ENCODE results near the gene CDK5RAP2. TPM values are rescaled to one million over a fixed set of nuclear protein-coding genes. Genes with fewer than 3 reads are reported as not detected.
A peak's percentile ranks its signal among the peaks of the same experiment; 100 is the strongest.

CDK5RAP2 gene
- total RNA-seq, 1 donor from 2014 or later = 33.6 TPM

DNA sequence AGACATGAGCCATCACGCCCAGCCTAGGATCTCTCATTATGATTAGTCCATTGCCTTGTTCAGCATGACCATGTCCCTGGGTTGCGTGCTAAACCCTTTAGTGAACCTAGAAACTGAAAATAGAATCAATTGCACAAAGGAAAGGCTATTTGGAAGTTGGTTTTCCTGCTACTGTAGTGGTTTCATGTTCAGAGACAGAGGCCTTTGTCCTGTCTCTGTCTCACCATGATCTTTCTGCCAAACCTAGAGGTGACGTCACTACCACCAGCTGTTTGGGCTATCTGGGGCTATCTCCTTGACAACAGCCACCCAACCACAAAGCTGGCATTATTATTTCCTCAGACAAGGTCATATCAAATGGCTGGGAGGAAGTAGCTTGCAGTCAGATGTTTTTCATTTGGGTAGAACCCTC, 4.0 kb upstream of the CDK5RAP2 start:
- H3K4me3 ChIP-seq = no peak overlapping the region
- no peaks in the 10 kb centered on the region for H3K36me3 ChIP-seq
- intact Hi-C loops (cut with DNase I) = no loop called here
- TF ChIP-seq, protein P1, sequence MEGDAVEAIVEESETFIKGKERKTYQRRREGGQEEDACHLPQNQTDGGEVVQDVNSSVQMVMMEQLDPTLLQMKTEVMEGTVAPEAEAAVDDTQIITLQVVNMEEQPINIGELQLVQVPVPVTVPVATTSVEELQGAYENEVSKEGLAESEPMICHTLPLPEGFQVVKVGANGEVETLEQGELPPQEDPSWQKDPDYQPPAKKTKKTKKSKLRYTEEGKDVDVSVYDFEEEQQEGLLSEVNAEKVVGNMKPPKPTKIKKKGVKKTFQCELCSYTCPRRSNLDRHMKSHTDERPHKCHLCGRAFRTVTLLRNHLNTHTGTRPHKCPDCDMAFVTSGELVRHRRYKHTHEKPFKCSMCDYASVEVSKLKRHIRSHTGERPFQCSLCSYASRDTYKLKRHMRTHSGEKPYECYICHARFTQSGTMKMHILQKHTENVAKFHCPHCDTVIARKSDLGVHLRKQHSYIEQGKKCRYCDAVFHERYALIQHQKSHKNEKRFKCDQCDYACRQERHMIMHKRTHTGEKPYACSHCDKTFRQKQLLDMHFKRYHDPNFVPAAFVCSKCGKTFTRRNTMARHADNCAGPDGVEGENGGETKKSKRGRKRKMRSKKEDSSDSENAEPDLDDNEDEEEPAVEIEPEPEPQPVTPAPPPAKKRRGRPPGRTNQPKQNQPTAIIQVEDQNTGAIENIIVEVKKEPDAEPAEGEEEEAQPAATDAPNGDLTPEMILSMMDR (IDR thresholded peaks at IDR 0.05) = no peak
- no peak for DNase-seq (ENCODE audit: low spot score in 2 of 2)
- H3K27me3 ChIP-seq = no peaks in the 10 kb centered on the region
- peaks cover 4 to 10% of the 10 kb centered on the region in 2 donors for H3K4me1 ChIP-seq
- no peak overlapping the region for H3K27ac ChIP-seq
- H3K9me3 ChIP-seq = no peaks in the 10 kb centered on the region

DNA sequence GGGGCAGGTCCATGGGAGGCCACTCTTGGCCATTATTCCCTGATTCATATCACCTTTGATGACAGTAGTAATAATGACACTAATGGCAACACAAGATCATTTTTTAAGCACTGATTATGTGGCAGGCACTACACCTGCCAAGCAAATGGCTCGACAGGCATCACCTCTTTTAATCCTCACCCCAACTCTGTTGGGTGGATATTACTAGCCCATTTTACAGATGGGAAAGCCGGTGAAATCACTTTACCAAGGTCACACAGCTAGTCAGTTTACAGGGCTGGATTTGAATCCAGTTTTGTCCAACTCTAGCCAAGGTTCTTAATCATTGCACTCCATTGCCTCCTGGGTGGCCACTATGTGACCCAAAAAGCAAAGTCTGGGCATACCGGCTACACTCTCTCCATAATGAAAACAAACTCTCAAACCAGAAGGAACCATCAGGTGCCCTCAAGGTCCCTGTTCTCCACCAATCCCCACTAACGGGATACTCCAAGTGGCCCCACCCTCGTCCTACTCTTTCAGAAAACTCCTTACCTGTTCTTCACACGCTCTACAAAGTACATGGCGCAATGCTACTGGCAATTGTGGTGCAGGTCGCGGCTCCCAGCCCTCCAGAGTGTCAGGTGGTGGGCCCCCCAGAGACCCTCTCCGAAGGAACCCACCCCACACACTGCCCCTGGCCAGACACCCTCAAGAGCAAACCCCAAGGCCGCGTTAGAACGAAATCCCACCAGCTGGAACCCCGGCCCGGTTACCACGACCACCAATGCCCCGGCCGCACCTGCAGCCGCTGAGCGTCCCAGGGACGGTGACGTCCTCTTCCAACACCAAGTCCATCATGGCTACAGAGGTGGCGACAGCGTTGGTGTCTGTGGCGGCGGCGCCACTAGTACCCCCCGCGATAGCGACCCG, 572 bp downstream of the CDK5RAP2 start:
- TF ChIP-seq, protein P1 (IDR thresholded peaks at IDR 0.05) = no peak
- peak overlapping the region; percentile 81 for H3K27ac ChIP-seq
- no peaks in the 10 kb centered on the region for H3K9me3 ChIP-seq
- peaks cover 4 to 15% of the 10 kb centered on the region in 2 donors for H3K4me1 ChIP-seq
- intact Hi-C loops (cut with DNase I) = loop anchor here (10.0 kb wide), 1 partner anchor 625 kb away; no protein-coding TSS in a partner anchor
- no peaks in the 10 kb centered on the region for H3K36me3 ChIP-seq
- H3K27me3 ChIP-seq = no peaks in the 10 kb centered on the region
- no peak for DNase-seq (ENCODE audit: low spot score in 2 of 2)
- H3K4me3 ChIP-seq = peak overlapping the region; percentile 92 to 95

DNA sequence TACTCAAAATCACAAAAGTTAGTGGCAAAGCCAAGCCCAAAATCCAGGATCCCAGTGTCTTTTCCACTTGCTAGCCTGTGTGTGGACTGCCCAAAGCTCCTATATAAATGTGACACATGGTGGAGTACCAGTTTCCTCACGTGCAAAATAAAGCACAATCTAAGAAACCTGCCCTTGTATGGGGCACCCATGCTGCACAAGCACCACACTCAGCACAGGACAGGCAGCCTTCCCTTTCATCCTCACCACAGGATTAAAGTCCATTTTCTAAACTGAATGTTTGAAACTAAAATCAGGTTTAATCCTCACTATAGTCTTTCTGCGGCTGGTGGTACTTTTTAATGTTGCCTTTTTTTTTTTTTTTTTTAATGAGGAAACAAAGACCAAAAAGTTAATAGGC, 5.5 kb downstream of the CDK5RAP2 start:
- H3K4me1 ChIP-seq = peaks cover 7 to 26% of the 10 kb centered on the region in 2 donors
- no peak overlapping the region for H3K27ac ChIP-seq
- DNase-seq (ENCODE audit: low spot score in 2 of 2) = no peak
- TF ChIP-seq, protein P1 (IDR thresholded peaks at IDR 0.05) = no peak
- H3K36me3 ChIP-seq = peaks cover 8 to 9% of the 10 kb centered on the region in 2 donors
- intact Hi-C loops (cut with DNase I) = loop anchor here (10.0 kb wide), 1 partner anchor 620 kb away; no protein-coding TSS in a partner anchor
- H3K27me3 ChIP-seq = no peaks in the 10 kb centered on the region
- no peaks in the 10 kb centered on the region for H3K9me3 ChIP-seq
- H3K4me3 ChIP-seq = no peak overlapping the region

DNA sequence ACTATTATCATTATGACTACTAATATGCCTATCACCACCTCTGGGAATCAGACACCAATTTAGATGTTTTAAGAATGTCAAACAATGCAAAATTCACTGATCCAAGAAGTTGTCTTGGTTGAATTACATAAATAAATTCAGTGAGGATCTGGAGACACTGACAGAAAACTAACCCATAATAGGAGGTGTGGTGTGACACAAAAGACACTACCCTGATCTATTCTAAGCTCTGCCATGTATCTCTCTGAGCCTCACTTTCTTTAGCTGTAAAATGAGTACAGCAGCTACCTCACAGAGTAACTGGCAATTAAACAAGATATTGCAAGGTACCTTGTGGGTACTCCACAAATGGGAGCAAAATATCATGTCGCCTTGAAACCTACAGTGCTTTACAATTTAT, 7.5 kb downstream of the CDK5RAP2 start:
- Histone ChIP-seq H3K4me1 (peaks cover 7 to 17% of the 10 kb centered on the region in 2 donors), H3K9me3 (no peaks in the 10 kb centered on the region), H3K4me3 (no peak overlapping the region), H3K36me3 (peaks cover 13 to 25% of the 10 kb centered on the region in 2 donors), H3K27ac (no peak overlapping the region), H3K27me3 (no peaks in the 10 kb centered on the region)
- intact Hi-C loops (cut with DNase I) = loop anchor here (10.0 kb wide), 1 partner anchor 618 kb away; no protein-coding TSS in a partner anchor
- DNase-seq (ENCODE audit: low spot score in 2 of 2) = no peak
- TF ChIP-seq, protein P1 (IDR thresholded peaks at IDR 0.05) = no peak

DNA sequence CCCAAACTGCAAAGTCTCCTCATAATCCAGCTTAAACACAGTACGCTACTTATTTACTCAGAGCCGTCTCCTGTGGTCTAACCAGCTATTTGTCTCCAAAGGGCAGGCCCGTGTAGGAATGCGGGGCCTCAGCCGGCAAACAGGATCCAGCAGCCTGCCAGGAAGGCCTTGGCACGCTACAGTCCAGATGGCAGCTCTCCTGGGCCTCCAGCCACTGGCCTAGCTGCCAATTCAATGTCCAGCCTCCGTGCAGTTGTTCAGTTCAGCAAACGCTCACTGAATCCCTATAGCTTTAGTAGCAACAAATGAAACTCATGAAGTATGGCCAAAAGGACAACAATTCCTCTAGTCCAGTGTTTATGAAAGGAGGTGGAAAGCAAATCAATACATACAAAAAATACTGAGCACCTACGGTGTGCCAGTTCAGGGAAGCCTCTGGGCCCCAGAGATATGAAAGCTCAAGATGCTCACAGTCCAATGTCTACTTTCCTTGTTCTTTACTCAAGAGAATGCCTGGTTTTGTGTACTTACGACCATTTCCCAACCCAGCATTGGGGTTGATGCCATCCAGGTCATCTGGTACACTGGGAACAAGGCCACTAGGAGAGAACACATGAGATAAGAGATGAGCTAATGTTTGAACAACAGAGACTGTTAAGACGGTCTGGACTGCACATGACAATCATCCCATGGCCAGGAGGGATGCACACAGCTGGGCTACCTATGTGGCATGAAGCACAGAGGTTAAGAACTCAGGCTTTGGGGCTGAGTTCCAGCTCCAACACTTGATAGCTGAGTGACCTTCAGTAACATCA, 8.3 kb downstream of the CDK5RAP2 start:
- DNase-seq (ENCODE audit: low spot score in 2 of 2) = peak in 1 of 2 donors; percentile 77
- Histone ChIP-seq H3K4me3 (peak overlapping the region in 1 of 2 donors; percentile 13), H3K36me3 (peaks cover 14 to 33% of the 10 kb centered on the region in 2 donors)

More for the DNA sequence above, 8.3 kb downstream of the CDK5RAP2 start:
- Histone ChIP-seq H3K27ac (peak overlapping the region; percentile 66 to 72), H3K9me3 (no peaks in the 10 kb centered on the region), H3K27me3 (no peaks in the 10 kb centered on the region), H3K4me1 (peaks cover 7 to 17% of the 10 kb centered on the region in 2 donors)
- intact Hi-C loops (cut with DNase I) = loop anchor here (10.0 kb wide), 1 partner anchor 617 kb away; no protein-coding TSS in a partner anchor
- TF ChIP-seq, protein P1 (IDR thresholded peaks at IDR 0.05) = no peak

All from ascending aorta (tissue), 2 donors.